CD4-positive, alpha-beta memory T cell (primary cell): Measurements from ENCODE around the gene TNIK. TPM values are rescaled to one million over a fixed set of nuclear protein-coding genes. Genes with fewer than 3 reads are reported as not detected.

ENCODE experiments used
- CTCF ChIA-PET: fragments of 350-600 bp; sonication (Branson Sonifier 250); formaldehyde crosslinking; loops from one replicate; lab custom pipeline; 2021; ENCODE audit warnings: inconsistent platforms; ENCODE audit not compliant: partially characterized antibody; lab: Charles Lee
- POLR2A ChIA-PET: fragments of 350-600 bp; sonication (Branson Sonifier 250); formaldehyde crosslinking; loops from one replicate; lab custom pipeline; 2021; ENCODE audit not compliant: partially characterized antibody; lab: Charles Lee
- DNase-seq, 5 donors: peaks; one replicate each; pipeline versions ENCODE4 v3.0.0 to v3.0.0-alpha.2; 2020 to 2022; ENCODE audit warnings: mixed read lengths in 1 of 5
- H3K27ac ChIP-seq: one replicate; pipeline ENCODE4 v1.7.0; 2013; ENCODE audit warnings: low read depth, low read length
- H3K27me3 ChIP-seq: 2 replicates; pipeline ENCODE4 v1.7.0; 2013; ENCODE audit warnings: mild to moderate bottlenecking, low read length, moderate library complexity; ENCODE audit not compliant: insufficient read depth
- H3K36me3 ChIP-seq: 2 replicates; pipeline ENCODE4 v1.7.0; 2013; ENCODE audit warnings: mild to moderate bottlenecking, low read length, moderate library complexity; ENCODE audit not compliant: insufficient read depth
- H3K4me1 ChIP-seq: 2 replicates; pipeline ENCODE4 v1.7.0; 2013; ENCODE audit warnings: mild to moderate bottlenecking, low read length, moderate library complexity; ENCODE audit not compliant: insufficient read depth
- H3K4me3 ChIP-seq, 2 donors: one replicate each; pipeline ENCODE4 v1.7.0; 2013; ENCODE audit warnings: low read length in 2 of 2, mild to moderate bottlenecking in 1 of 2
- H3K9me3 ChIP-seq, 2 donors: one replicate each; pipeline ENCODE4 v1.7.0; 2013; ENCODE audit warnings: low read length in 2 of 2, control low read depth in 1 of 2; ENCODE audit not compliant: control insufficient read depth in 1 of 2
- H3K27ac Mint-ChIP-seq, 7 donors: one replicate each; pipeline ENCODE4 v1.8.0; 2020 to 2021; ENCODE audit warnings: mixed read lengths in 7 of 7, mild to moderate bottlenecking in 6 of 7, inconsistent platforms in 3 of 7, moderate library complexity in 3 of 7
- H3K27me3 Mint-ChIP-seq, 2 donors: one replicate each; pipeline ENCODE4 v1.8.0; 2020 to 2021; ENCODE audit warnings: mixed read lengths in 2 of 2
- H3K36me3 Mint-ChIP-seq, 2 donors: one replicate each; pipeline ENCODE4 v1.8.0; 2020 to 2021; ENCODE audit warnings: mixed read lengths in 2 of 2, inconsistent platforms in 1 of 2, mild to moderate bottlenecking in 1 of 2
- H3K4me1 Mint-ChIP-seq, 4 donors: one replicate each; pipeline ENCODE4 v1.8.0; 2020 to 2021; ENCODE audit warnings: mixed read lengths in 4 of 4, mild to moderate bottlenecking in 1 of 4
- H3K4me3 Mint-ChIP-seq, 8 donors: one replicate each; pipeline ENCODE4 v1.8.0; 2020 to 2021; ENCODE audit warnings: mixed read lengths in 8 of 8, mild to moderate bottlenecking in 7 of 8, moderate library complexity in 6 of 8, inconsistent platforms in 3 of 8
- H3K9me3 Mint-ChIP-seq, 8 donors: one replicate each; pipeline ENCODE4 v1.8.0; 2020 to 2021; ENCODE audit warnings: mixed read lengths in 8 of 8, mild to moderate bottlenecking in 5 of 8, inconsistent platforms in 3 of 8, moderate library complexity in 1 of 8
- intact Hi-C: fragments of 100-400 bp; cut with micrococcal nuclease; formaldehyde crosslinking; loops from one replicate; pipeline ENCODE4 v1.15.1; 2023
- polyA plus RNA-seq, 2 donors: library from polyadenylated mRNA; unstranded; fragments of 300-500 nt; fragmentation: Illumina TruSeq; gene quantifications; one replicate each; pipeline ENCODE4 v1.2.3, GENCODE V29; 2021
- total RNA-seq, 2 experiments: library from RNA; stranded (reverse); gene quantifications; one replicate each; pipeline ENCODE4 v1.2.3, GENCODE V29; 2021

The TNIK gene
- total and polyA plus RNA-seq, 4 experiments from 2014 or later, result 14.6 to 93.5 (median 58.1) TPM

DNA sequence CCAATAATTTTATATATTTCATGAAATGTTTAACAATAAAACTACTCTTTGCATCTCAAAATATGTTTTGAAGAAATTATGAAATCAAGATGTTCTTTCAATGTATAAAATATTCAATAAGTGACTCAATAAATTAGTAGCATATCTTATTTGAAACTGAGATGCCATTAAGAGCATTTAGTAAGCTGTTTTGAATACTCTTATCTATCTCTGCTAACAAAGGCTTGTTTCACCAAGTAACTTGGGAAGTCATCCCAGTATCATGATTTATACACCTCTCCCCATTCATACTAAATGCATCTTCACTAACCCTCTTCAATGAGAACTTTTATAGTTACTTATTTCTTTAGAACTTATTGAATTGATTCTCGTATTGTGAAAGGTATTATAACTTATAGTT, 43.1 kb downstream of the TNIK start:
- Mint-ChIP-seq H3K27me3 (no peaks in the 10 kb centered on the region), H3K9me3 (no peaks in the 10 kb centered on the region), H3K4me3 (no peak overlapping the region), H3K36me3 (peaks cover 0 to 4% of the 10 kb centered on the region in 2 donors), H3K27ac (no peak overlapping the region), H3K4me1 (peaks cover 56 to 83% (median 66%) of the 10 kb centered on the region in 4 donors)
- Histone ChIP-seq H3K27me3 (no peaks in the 10 kb centered on the region), H3K9me3 (no peaks in the 10 kb centered on the region), H3K27ac (no peak overlapping the region), H3K4me1 (peaks cover 47% of the 10 kb centered on the region), H3K4me3 (no peak overlapping the region), H3K36me3 (no peaks in the 10 kb centered on the region)
- intact Hi-C loops, result no loop called here
- DNase-seq, result no peak
- CTCF ChIA-PET, result no interaction called here
- POLR2A ChIA-PET, result no interaction called here

- CTCF ChIA-PET, result no interaction called here
- intact Hi-C loops, result no loop called here
These were observed 43.5 kb downstream of the TNIK start for GRCh38 chr3:171416666-171417065.

DNA sequence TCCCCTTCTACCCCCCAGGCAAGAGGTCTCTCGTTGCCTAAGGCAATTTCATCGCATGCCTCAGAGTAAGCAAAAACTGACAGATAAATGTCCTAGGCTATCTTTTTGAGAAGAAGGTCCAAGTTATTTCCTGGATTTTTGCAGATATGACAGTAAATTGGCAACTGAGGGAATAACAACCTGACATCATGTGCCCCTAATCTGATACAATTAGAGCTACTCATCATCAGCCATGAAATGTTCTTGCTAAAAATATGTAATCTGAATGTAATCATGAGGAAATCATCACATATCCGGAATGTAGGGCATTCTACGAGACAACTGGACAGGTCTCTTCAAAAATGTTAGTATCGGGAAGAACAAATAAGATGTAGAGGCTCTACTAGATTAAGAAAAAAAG, 44.1 kb downstream of the TNIK start:
- Histone ChIP-seq H3K9me3 (no peaks in the 10 kb centered on the region), H3K27ac (no peak overlapping the region), H3K27me3 (no peaks in the 10 kb centered on the region), H3K4me3 (no peak overlapping the region), H3K36me3 (no peaks in the 10 kb centered on the region), H3K4me1 (peaks cover 49% of the 10 kb centered on the region)
- peaks cover 58 to 84% (median 70%) of the 10 kb centered on the region in 4 donors for H3K4me1 Mint-ChIP-seq
- ChIA-PET CTCF (no interaction called here), POLR2A (no interaction called here)
- DNase-seq, result no peak
- intact Hi-C loops, result no loop called here
- H3K36me3 Mint-ChIP-seq, result peaks cover 0 to 4% of the 10 kb centered on the region in 2 donors
- no peak overlapping the region for H3K27ac Mint-ChIP-seq
- H3K9me3 Mint-ChIP-seq, result no peaks in the 10 kb centered on the region
- no peak overlapping the region for H3K4me3 Mint-ChIP-seq
- no peaks in the 10 kb centered on the region for H3K27me3 Mint-ChIP-seq

More at GRCh38 chr3:171416666-171417065, 43.5 kb downstream of the TNIK start:
- H3K9me3 Mint-ChIP-seq, result no peaks in the 10 kb centered on the region
- H3K36me3 Mint-ChIP-seq, result peaks cover 0 to 4% of the 10 kb centered on the region in 2 donors
- no peak for DNase-seq
- H3K4me1 Mint-ChIP-seq, result peaks cover 59 to 88% (median 71%) of the 10 kb centered on the region in 4 donors
- peak overlapping the region in 1 of 8 donors; percentile 4 for H3K4me3 Mint-ChIP-seq
- peak overlapping the region in 1 of 7 donors; percentile 3 for H3K27ac Mint-ChIP-seq
- no peaks in the 10 kb centered on the region for H3K27me3 ChIP-seq
- H3K27ac ChIP-seq, result no peak overlapping the region
- H3K9me3 ChIP-seq, result no peaks in the 10 kb centered on the region
- POLR2A ChIA-PET, result no interaction called here
- no peaks in the 10 kb centered on the region for H3K27me3 Mint-ChIP-seq
- no peak overlapping the region for H3K4me3 ChIP-seq
- H3K4me1 ChIP-seq, result peaks cover 51% of the 10 kb centered on the region
- no peaks in the 10 kb centered on the region for H3K36me3 ChIP-seq

DNA sequence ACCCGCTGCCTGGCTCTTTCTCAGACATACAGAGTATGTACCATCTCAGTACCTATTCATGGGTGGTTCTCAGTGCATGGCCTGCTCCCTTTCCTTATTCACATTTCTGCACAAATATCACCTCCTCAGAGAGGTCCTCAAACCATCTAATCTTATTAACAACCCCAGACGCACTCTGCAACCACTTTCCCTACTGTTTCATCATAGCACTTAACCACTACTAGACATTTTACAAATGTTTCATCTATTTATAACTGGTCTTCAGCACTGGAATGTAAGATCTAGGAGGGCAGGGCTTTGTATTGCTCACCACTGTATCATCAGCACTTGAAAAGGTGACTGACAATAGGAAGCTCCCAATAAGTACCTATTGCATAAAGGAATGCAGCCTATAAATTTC, 45.1 kb downstream of the TNIK start:
- H3K4me3 ChIP-seq, result no peak overlapping the region
- Mint-ChIP-seq H3K9me3 (no peaks in the 10 kb centered on the region), H3K36me3 (peaks cover 0 to 4% of the 10 kb centered on the region in 2 donors), H3K4me1 (peaks cover 58 to 80% (median 70%) of the 10 kb centered on the region in 4 donors), H3K4me3 (peak overlapping the region in 2 of 8 donors; percentile 12 to 21), H3K27ac (peak overlapping the region in 3 of 7 donors; percentile 29 to 69 (median 31)), H3K27me3 (no peaks in the 10 kb centered on the region)
- ChIA-PET CTCF (no interaction called here), POLR2A (no interaction called here)
- intact Hi-C loops, result no loop called here
- no peak overlapping the region for H3K27ac ChIP-seq
- H3K27me3 ChIP-seq, result no peaks in the 10 kb centered on the region
- H3K36me3 ChIP-seq, result no peaks in the 10 kb centered on the region
- H3K4me1 ChIP-seq, result peaks cover 58% of the 10 kb centered on the region
- no peaks in the 10 kb centered on the region for H3K9me3 ChIP-seq
- DNase-seq, result no peak

- ChIA-PET CTCF (interaction anchor here (0.7 to 1.1 kb wide), 2 partner anchors 17 to 31 kb away, joined by 3 read pairs; no protein-coding TSS in a partner anchor), POLR2A (interaction anchor here (1.5 kb wide), 1 partner anchor 48 kb away, joined by 3 read pairs; no protein-coding TSS in a partner anchor)
- no peaks in the 10 kb centered on the region for H3K9me3 ChIP-seq
- H3K4me1 ChIP-seq, result peaks cover 74% of the 10 kb centered on the region
- intact Hi-C loops, result no loop called here
- H3K27ac ChIP-seq, result no peak overlapping the region
- Mint-ChIP-seq H3K27ac (peak overlapping the region in 4 of 7 donors; percentile 28 to 60 (median 34)), H3K9me3 (no peaks in the 10 kb centered on the region), H3K4me3 (peak overlapping the region in 2 of 8 donors; percentile 22 to 29), H3K4me1 (peaks cover 66 to 82% (median 73%) of the 10 kb centered on the region in 4 donors), H3K27me3 (no peaks in the 10 kb centered on the region), H3K36me3 (peaks cover 4% of the 10 kb centered on the region in 2 donors)
- DNase-seq, result no peak
- H3K4me3 ChIP-seq, result no peak overlapping the region
- no peaks in the 10 kb centered on the region for H3K27me3 ChIP-seq
- H3K36me3 ChIP-seq, result no peaks in the 10 kb centered on the region
These were observed 47.7 kb downstream of the TNIK start for GRCh38 chr3:171412473-171412872.

- Histone ChIP-seq H3K4me1 (peaks cover 75% of the 10 kb centered on the region), H3K27me3 (no peaks in the 10 kb centered on the region), H3K4me3 (no peak overlapping the region), H3K27ac (no peak overlapping the region), H3K9me3 (no peaks in the 10 kb centered on the region), H3K36me3 (no peaks in the 10 kb centered on the region)
- Mint-ChIP-seq H3K9me3 (no peaks in the 10 kb centered on the region), H3K36me3 (peaks cover 4 to 5% of the 10 kb centered on the region in 2 donors), H3K4me1 (peaks cover 65 to 86% (median 73%) of the 10 kb centered on the region in 4 donors), H3K27me3 (no peaks in the 10 kb centered on the region), H3K27ac (peak overlapping the region in 5 of 7 donors; percentile 28 to 80 (median 60)), H3K4me3 (peak overlapping the region in 4 of 8 donors; percentile 6 to 30 (median 22))
- CTCF ChIA-PET, result no interaction called here
- POLR2A ChIA-PET, result interaction anchor here (1.5 kb wide), 1 partner anchor 49 kb away, joined by 3 read pairs; no protein-coding TSS in a partner anchor
- intact Hi-C loops, result no loop called here
- no peak for DNase-seq
These were observed 48.2 kb downstream of the TNIK start for GRCh38 chr3:171412054-171412453.

- no peaks in the 10 kb centered on the region for H3K27me3 ChIP-seq
- no peak overlapping the region for H3K27ac Mint-ChIP-seq
These were observed 50.0 kb downstream of the TNIK start for GRCh38 chr3:171410186-171410585.

More at GRCh38 chr3:171410186-171410585, 50.0 kb downstream of the TNIK start:
- Mint-ChIP-seq H3K9me3 (no peaks in the 10 kb centered on the region), H3K27me3 (no peaks in the 10 kb centered on the region), H3K36me3 (peaks cover 4 to 13% of the 10 kb centered on the region in 2 donors), H3K4me1 (peaks cover 63 to 85% (median 70%) of the 10 kb centered on the region in 4 donors), H3K4me3 (peak overlapping the region in 1 of 8 donors; percentile 27)
- ChIA-PET POLR2A (no interaction called here), CTCF (no interaction called here)
- Histone ChIP-seq H3K36me3 (no peaks in the 10 kb centered on the region), H3K4me3 (no peak overlapping the region), H3K9me3 (no peaks in the 10 kb centered on the region), H3K27ac (no peak overlapping the region), H3K4me1 (peaks cover 69% of the 10 kb centered on the region)
- intact Hi-C loops, result no loop called here
- no peak for DNase-seq
